K562 (cell line): ENCODE results near the gene RBX1. TPM values are rescaled to one million over a fixed set of nuclear protein-coding genes. Genes with fewer than 3 reads are reported as not detected.

ENCODE experiments used
- ATAC-seq: fragments of 200-7000 bp; cut with Tn5 transposase; 3 replicates; pipeline ENCODE4 v1.9.1; 2020; ENCODE audit warnings: moderate library complexity
- BruUV-seq: library from RNA; stranded (reverse); fragments of 400-500 nt; replicated peaks from 2 replicates; lab custom pipeline; 2021; lab: Mats Ljungman, UMichigan
- CTCF ChIA-PET: fragments of 300-600 bp; formaldehyde crosslinking; extraction: SDS; loops from one replicate; lab custom pipeline; 2021; ENCODE audit warnings: low intra/inter-chr PET ratio; lab: Yijun Ruan, JAX
- POLR2A ChIA-PET: fragments of 300-600, 350-650 bp; sonication (Branson Sonifier 250); formaldehyde crosslinking; extraction: SDS; loops from one replicate; lab custom pipeline; 2021; ENCODE audit warnings: antibody characterized with exemption, inconsistent platforms; lab: Yijun Ruan, JAX
- DNase-seq, 4 experiments: peaks; one replicate each; pipeline versions ENCODE4 v3.0.0 to v3.0.0-alpha.2; 2011 to 2018; ENCODE audit warnings: low spot score in 3 of 4, mixed read lengths in 3 of 4; ENCODE audit errors: extremely low read depth in 1 of 4
- FAIRE-seq: peaks from 2 replicates; lab custom pipeline; 2011; peaks lifted over from hg19 to GRCh38; lab: Jason Lieb, UNC
- H2AFZ ChIP-seq: 2 replicates; pipeline ENCODE4 v1.6.0; 2011; ENCODE audit warnings: low read depth, low read length, control low read depth, inconsistent platforms
- H3K27ac ChIP-seq: fragments of 200-600 bp; 3 replicates; pipeline ENCODE4 v1.8.0; 2011; ENCODE audit warnings: low read depth, mild to moderate bottlenecking, control low read depth, inconsistent platforms, low read length, moderate library complexity, mixed read lengths; ENCODE audit errors: extremely low read depth
- H3K27me3 ChIP-seq, 2 experiments: fragments of 300-600 bp in 1 of 2; 2 replicates in 1 of 2; 3 replicates in 1 of 2; pipeline versions ENCODE4 v1.6.0 to v1.8.0; 2011; ENCODE audit warnings: inconsistent platforms in 2 of 2, low read length in 2 of 2, mild to moderate bottlenecking in 1 of 2, mixed read lengths in 1 of 2, moderate library complexity in 1 of 2; ENCODE audit not compliant: control insufficient read depth in 2 of 2, insufficient read depth in 2 of 2
- H3K36me3 ChIP-seq: fragments of 300-600 bp; 3 replicates; pipeline ENCODE4 v1.8.0; 2011; ENCODE audit warnings: mild to moderate bottlenecking, low read length, inconsistent platforms; ENCODE audit not compliant: control insufficient read depth, insufficient read depth
- H3K4me1 ChIP-seq, 2 experiments: fragments of 200-600 bp in 1 of 2; replicated peaks in 1 of 2; 2 replicates in 1 of 2; 3 replicates in 1 of 2; pipeline versions ENCODE4 v1.5.1 to v1.8.0; 2011; ENCODE audit warnings: inconsistent platforms in 2 of 2, low read length in 2 of 2, mild to moderate bottlenecking in 1 of 2, mixed read lengths in 1 of 2, moderate library complexity in 1 of 2; ENCODE audit not compliant: control insufficient read depth in 2 of 2, insufficient read depth in 2 of 2
- H3K4me2 ChIP-seq: 2 replicates; pipeline ENCODE4 v1.6.1; 2011; ENCODE audit warnings: low read length, control low read depth, inconsistent platforms, mixed read lengths; ENCODE audit not compliant: insufficient read depth
- H3K4me3 ChIP-seq: fragments of 200-600 bp; sonication (generic), shearing (Covaris generic); 2 replicates; pipeline ENCODE4 v1.5.1; 2016; ENCODE audit warnings: control low read depth, inconsistent platforms
- H3K79me2 ChIP-seq: fragments of 200-600 bp; 3 replicates; pipeline ENCODE4 v1.8.0; 2011; ENCODE audit warnings: low read length, inconsistent platforms; ENCODE audit not compliant: control insufficient read depth, insufficient read depth
- H3K9ac ChIP-seq, 2 experiments: 2 replicates each; pipeline versions ENCODE4 v1.6.0 to v1.6.1; 2011; ENCODE audit warnings: low read depth in 2 of 2, low read length in 2 of 2, control low read depth in 1 of 2, inconsistent platforms in 1 of 2, mild to moderate bottlenecking in 1 of 2, mixed read lengths in 1 of 2; ENCODE audit not compliant: insufficient read depth in 1 of 2
- H3K9me1 ChIP-seq: one replicate; pipeline ENCODE4 v1.6.0; 2011; ENCODE audit warnings: inconsistent platforms, mild to moderate bottlenecking, low read length, moderate library complexity; ENCODE audit not compliant: control insufficient read depth, insufficient read depth
- H3K9me3 ChIP-seq: replicated peaks from 2 replicates; pipeline ENCODE4 v1.5.1; 2011; ENCODE audit warnings: low read depth, low read length, inconsistent platforms; ENCODE audit not compliant: control insufficient read depth, insufficient read depth
- H4K20me1 ChIP-seq: replicated peaks from 2 replicates; pipeline ENCODE4 v1.6.1; 2011; ENCODE audit warnings: low read length, inconsistent platforms, mixed read lengths; ENCODE audit not compliant: control insufficient read depth, insufficient read depth
- ATF1 ChIP-seq, 2 experiments: fragments of 450-650 bp in 1 of 2; IDR thresholded peaks; 2 replicates each; pipeline ENCODE4 v1.6.1; 2016; ENCODE audit warnings: missing compliant biosample characterization in 1 of 2, missing genetic modification characterization in 1 of 2
- CC2D1A ChIP-seq: fragments of 450-650 bp; IDR thresholded peaks from 2 replicates; pipeline ENCODE4 v1.6.1; 2017; ENCODE audit warnings: mild to moderate bottlenecking
- CEBPG ChIP-seq, 3 experiments: fragments of 200-800 bp in 1 of 3; sonication (Bioruptor generic) in 1 of 3; sonication (generic) in 1 of 3; formaldehyde crosslinking in 1 of 3; IDR thresholded peaks in 2 of 3; conservative IDR thresholded peaks in 1 of 3; 2 replicates each; pipeline versions ENCODE4 v1.6.1 to v1.8.0; 2016 to 2022; ENCODE audit warnings: missing compliant biosample characterization in 2 of 3, missing genetic modification characterization in 2 of 3, mild to moderate bottlenecking in 1 of 3, missing genetic modification reagents in 1 of 3
- ESRRA ChIP-seq: fragments of 450-650 bp; IDR thresholded peaks from 2 replicates; pipeline ENCODE4 v1.6.1; 2014; ENCODE audit warnings: low read depth, mild to moderate bottlenecking, moderate library complexity, borderline replicate concordance
- HDAC1 ChIP-seq, 2 experiments: fragments of 450-650 bp; IDR thresholded peaks; 2 replicates each; pipeline ENCODE4 v1.6.1; 2016 to 2017; ENCODE audit warnings: inconsistent platforms in 1 of 2, mild to moderate bottlenecking in 1 of 2, moderate library complexity in 1 of 2
- KLF1 ChIP-seq: fragments of 450-650 bp; IDR thresholded peaks from 2 replicates; pipeline ENCODE4 v1.6.1; 2016; ENCODE audit warnings: missing genetic modification characterization, missing compliant biosample characterization
- NFRKB ChIP-seq: fragments of 450-650 bp; IDR thresholded peaks from 2 replicates; pipeline ENCODE4 v1.6.1; 2016; ENCODE audit warnings: low read depth
- RBFOX2 ChIP-seq: fragments of 200-400 bp; formaldehyde crosslinking; IDR thresholded peaks from 2 replicates; pipeline ENCODE4 v1.6.1; 2017; ENCODE audit warnings: low read depth, mild to moderate bottlenecking, low read length, moderate library complexity
- RBM34 ChIP-seq: fragments of 200-400 bp; formaldehyde crosslinking; IDR thresholded peaks from 2 replicates; pipeline ENCODE4 v1.6.1; 2018; ENCODE audit warnings: low read length, borderline replicate concordance; ENCODE audit not compliant: insufficient read depth
- SMC3 ChIP-seq: conservative IDR thresholded peaks from 2 replicates; pipeline ENCODE4 v1.6.1; 2011; ENCODE audit warnings: low read depth, low read length, improper control_type of control experiment; ENCODE audit not compliant: insufficient read depth
- TGIF2 ChIP-seq: sonication (generic); formaldehyde crosslinking; IDR thresholded peaks from 2 replicates; pipeline ENCODE4 v1.8.1; 2022; ENCODE audit warnings: mild to moderate bottlenecking, missing genetic modification reagents, moderate library complexity
- ZKSCAN3 ChIP-seq: fragments of 250-450 bp; sonication (Bioruptor Pico); IDR thresholded peaks from 2 replicates; pipeline ENCODE4 v1.4.0; 2020
- ZNF140 ChIP-seq: fragments of 250-450 bp; sonication (Bioruptor Pico); IDR thresholded peaks from 2 replicates; pipeline ENCODE4 v1.8.0; 2021; ENCODE audit warnings: moderate library complexity, mild to moderate bottlenecking, inconsistent platforms
- WGBS: fragments of 100-300 bp; shearing (Covaris generic); methylation state at CpG from one replicate; pipeline ENCODE4 v1.1.6; 2016; ENCODE audit warnings: low coverage, mixed read lengths; ENCODE audit not compliant: insufficient coverage; ENCODE audit errors: missing lambda C conversion rate; 5-methylcytosine and 5-hydroxymethylcytosine counted together
- in situ Hi-C: fragments of 300-500 bp; cut with MboI; formaldehyde crosslinking; loops from 4 replicates; pipeline ENCODE4 v1.15.0; 2018; ENCODE audit warnings: inconsistent platforms, mixed read lengths
- intact Hi-C: fragments of 100-400 bp; cut with micrococcal nuclease; formaldehyde crosslinking; loops from 2 replicates; pipeline ENCODE4 v1.14.2; 2022
- polyA plus RNA-seq, 8 experiments: library from polyadenylated mRNA; depleted of rRNA in 4 of 8; stranded (reverse) in 5 of 8; unstranded in 3 of 8; fragments of >200 nt; fragmentation: Nextera tagmentation in 2 of 8; fragmentation: Illumina TruSeq in 1 of 8; extraction: Ambion mirVana in 2 of 8; extraction: Trizol in 1 of 8; gene quantifications; 2 replicates each; pipeline versions ENCODE4 v1.2.1 to v1.2.3, GENCODE V29; 2011 to 2014; ENCODE audit warnings: inconsistent platforms in 1 of 8, missing spikeins in 1 of 8
- total RNA-seq, 7 experiments: library from RNA; depleted of rRNA in 6 of 7; stranded (reverse); fragments of >200 nt in 6 of 7; fragmentation: Illumina TruSeq in 2 of 7; extraction: Trizol in 2 of 7; gene quantifications; 2 replicates each; pipeline versions ENCODE4 v1.2.1 to v1.2.3, GENCODE V29; 2011 to 2021; ENCODE audit warnings: low replicate concordance in 1 of 7
- TF ChIP-seq, protein P1 (sequence below): fragments of 450-650 bp; formaldehyde crosslinking; IDR thresholded peaks from 2 replicates; pipeline ENCODE4 v1.4.0; 2022; ENCODE audit warnings: mild to moderate bottlenecking, moderate library complexity

RBX1 gene
- total and polyA plus RNA-seq, 9 of the 15 experiments (the other 6 are each of a cell fraction or from before 2014, with no cell fraction given), result 44.0 to 259 (median 67.9) TPM

GRCh38 chr22:41003066-41003465 lies 51.9 kb downstream of the RBX1 start:
- TF ChIP-seq TGIF2 (CRISPR knock-in tag), result no peak
- Histone ChIP-seq H3K79me2 (no peaks in the 10 kb centered on the region), H3K9me1 (no peaks in the 10 kb centered on the region), H3K4me3 (no peak overlapping the region), H3K27ac (no peak overlapping the region), H3K36me3 (no peaks in the 10 kb centered on the region), H3K27me3 (no peaks in the 10 kb centered on the region), H3K4me2 (no peak overlapping the region), H3K9ac (no peak overlapping the region), H3K9me3 (no peaks in the 10 kb centered on the region), H4K20me1 (no peaks in the 10 kb centered on the region), H2AFZ (no peak overlapping the region), H3K4me1 (no peaks in the 10 kb centered on the region)
- ChIA-PET POLR2A (interaction anchor here (1.0 kb wide), 1 partner anchor 19 kb away, joined by 6 read pairs; no protein-coding TSS in a partner anchor), CTCF (no interaction called here)
- no TSS peak for BruUV-seq
- FAIRE-seq, result no peak
- in situ Hi-C loops, result no loop called here
- DNase-seq, result no peak
- ATAC-seq, result no peak
- intact Hi-C loops, result no loop called here
- 71% methylated on average over 9 of the region's 10 CpGs for WGBS

DNA sequence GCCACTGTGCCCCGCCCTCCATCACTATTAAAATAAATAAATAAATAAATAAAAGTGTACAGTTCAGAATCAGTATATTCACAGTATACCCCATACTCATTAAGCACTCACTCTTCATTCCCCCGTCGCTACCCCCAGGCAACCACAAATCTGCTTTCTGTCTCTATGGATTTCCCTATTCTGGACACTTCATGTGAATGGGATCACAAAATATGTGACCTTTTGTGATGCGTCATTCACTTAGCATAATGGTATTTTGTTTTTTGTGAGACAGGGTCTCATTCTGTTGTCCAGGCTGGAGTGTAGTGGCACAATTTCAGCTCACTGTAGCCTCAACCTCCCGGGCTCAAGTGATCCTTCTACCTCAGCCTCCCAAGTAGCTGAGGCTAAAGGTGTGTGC lies 52.8 kb downstream of the RBX1 start:
- POLR2A ChIA-PET, result no interaction called here
- intact Hi-C loops (no loop called here), in situ Hi-C loops (no loop called here)

More for the DNA sequence above, 52.8 kb downstream of the RBX1 start:
- no peaks in the 10 kb centered on the region for H3K27me3 ChIP-seq
- no peaks in the 10 kb centered on the region for H4K20me1 ChIP-seq
- H3K4me1 ChIP-seq, result no peaks in the 10 kb centered on the region
- H3K4me3 ChIP-seq, result no peak overlapping the region
- 60% methylated on average over 5 of the region's 5 CpGs for WGBS
- DNase-seq (no peak), ATAC-seq (no peak), FAIRE-seq (no peak)
- H3K4me2 ChIP-seq, result no peak overlapping the region
- no peak overlapping the region for H3K27ac ChIP-seq
- no peaks in the 10 kb centered on the region for H3K9me3 ChIP-seq
- no peaks in the 10 kb centered on the region for H3K36me3 ChIP-seq
- H3K79me2 ChIP-seq, result no peaks in the 10 kb centered on the region
- BruUV-seq, result no TSS peak
- TF ChIP-seq ZKSCAN3 (CRISPR knock-in tag) (no peak), RBM34 (no peak), NFRKB (no peak), ATF1 (CRISPR knock-in tag; IDR thresholded peaks at IDR 0.05) (no peak), ATF1 (tag; IDR thresholded peaks at IDR 0.05) (no peak), CEBPG (CRISPR knock-in tag; IDR thresholded peaks at IDR 0.05) (no peak), CEBPG (tag; conservative IDR thresholded peaks at IDR 0.05 in 1 of 2, IDR thresholded peaks at IDR 0.05 in 1 of 2) (no peak), ESRRA (no peak), CC2D1A (no peak), SMC3 (no peak), ZNF140 (CRISPR knock-in tag) (no peak), HDAC1 (IDR thresholded peaks at IDR 0.05) (no peak), RBFOX2 (no peak), KLF1 (no peak)
- TF ChIP-seq, protein P1, sequence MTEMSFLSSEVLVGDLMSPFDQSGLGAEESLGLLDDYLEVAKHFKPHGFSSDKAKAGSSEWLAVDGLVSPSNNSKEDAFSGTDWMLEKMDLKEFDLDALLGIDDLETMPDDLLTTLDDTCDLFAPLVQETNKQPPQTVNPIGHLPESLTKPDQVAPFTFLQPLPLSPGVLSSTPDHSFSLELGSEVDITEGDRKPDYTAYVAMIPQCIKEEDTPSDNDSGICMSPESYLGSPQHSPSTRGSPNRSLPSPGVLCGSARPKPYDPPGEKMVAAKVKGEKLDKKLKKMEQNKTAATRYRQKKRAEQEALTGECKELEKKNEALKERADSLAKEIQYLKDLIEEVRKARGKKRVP, result no peak
- H3K9ac ChIP-seq, result no peak overlapping the region
- H3K9me1 ChIP-seq, result no peaks in the 10 kb centered on the region
- H2AFZ ChIP-seq, result no peak overlapping the region
- CTCF ChIA-PET, result no interaction called here
